ENCODE data around the gene ZNF470.

The ZNF470 gene

DNA sequence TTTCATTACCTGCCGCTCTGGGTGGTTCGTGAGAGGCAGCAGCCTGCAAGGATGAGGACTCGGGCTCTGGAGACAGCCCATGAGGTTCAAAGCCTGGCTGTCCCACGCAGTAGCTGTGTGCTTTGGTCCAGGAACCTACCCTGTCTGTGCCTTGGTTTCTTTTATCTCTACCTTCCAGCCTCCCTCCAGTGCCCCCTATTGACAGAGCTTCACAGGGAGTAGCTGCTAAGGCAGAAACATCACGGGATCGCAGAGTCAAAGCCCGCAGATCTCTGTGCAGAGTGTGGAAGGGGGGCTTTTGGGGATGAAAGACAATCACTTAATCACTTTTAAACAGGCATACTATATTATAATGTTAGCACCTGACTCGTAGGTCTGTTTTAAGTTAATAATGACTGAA is 44.0 kb downstream of the ZNF470 start:
- no peak for DNase-seq

DNA sequence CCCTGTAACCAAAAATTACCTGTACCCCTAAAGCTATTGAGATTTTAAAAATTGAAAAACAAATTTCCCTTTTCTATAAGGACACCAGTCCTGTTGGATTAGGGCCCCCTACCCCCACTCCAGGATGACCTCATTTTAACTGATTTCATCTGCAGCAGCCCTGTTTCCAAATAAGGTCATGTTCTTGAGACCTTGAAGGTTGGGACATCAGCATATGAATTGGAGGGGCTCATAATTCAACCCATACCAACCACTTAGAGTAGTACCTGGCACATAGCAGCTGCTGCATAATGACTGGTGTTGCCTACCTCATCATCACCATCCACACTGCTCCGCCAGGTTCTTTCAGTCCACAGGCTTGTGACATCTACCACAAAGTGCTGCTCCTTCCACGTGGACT is 45.5 kb downstream of the ZNF470 start:
- DNase-seq = no peak

DNA sequence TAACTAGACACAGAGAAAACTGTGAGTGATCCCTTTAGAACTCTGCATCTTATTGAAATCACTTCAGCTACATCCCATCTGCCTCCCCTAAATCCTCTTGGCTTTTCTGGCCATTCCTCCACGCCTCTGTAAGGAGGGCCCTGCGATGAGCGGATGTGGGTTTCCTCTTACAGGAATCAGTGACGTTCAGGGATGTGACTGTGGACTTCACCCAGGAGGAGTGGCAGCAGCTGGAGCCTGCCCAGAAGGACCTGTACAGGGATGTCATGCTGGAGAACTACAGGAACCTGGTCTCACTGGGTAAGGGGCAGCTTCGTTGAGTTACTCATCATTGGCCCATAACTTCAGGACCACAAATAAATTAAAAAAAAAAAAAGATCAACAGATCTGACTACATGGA is 46.4 kb downstream of the ZNF470 start:
- no peak for DNase-seq

DNA sequence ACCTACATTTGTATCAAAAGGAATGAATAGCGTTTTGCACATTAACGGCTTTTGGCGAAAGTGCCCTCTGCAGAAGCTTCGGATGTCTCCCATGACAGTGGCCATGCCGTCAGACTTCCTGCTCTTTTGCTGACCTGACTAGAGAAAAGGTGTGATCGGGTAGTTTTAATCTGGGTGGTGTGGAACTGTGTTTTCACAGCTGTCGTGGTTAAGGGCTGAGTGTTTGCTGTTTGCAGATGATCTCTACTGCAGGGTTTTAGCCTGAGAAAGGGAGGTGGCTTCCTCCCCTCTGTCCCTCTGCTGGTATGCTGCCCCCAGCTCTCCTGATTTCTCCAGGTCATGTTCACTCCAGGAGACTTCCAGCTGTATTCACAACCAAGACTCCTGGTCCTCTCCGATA is 50.3 kb downstream of the ZNF470 start:
- DNase-seq = no peak

DNA sequence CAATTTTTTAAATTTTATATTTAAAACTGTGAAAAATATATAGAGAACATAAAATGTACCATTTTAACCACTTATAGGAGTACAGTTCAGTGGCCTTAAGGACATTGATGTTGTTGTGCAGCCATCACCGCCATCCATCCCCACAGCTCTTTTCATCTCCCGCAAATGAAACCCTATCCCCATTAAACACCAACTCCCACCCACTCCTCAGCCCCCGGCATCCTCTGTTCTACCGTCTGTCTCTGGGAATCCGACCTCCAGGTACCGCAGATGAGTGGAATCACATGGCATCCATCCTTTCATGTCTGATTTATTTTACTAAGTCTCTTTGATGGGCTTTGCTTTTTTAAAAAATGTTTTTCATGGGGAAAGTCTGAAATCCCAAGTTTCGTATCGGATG is 51.9 kb downstream of the ZNF470 start:
- no peak for DNase-seq

DNA sequence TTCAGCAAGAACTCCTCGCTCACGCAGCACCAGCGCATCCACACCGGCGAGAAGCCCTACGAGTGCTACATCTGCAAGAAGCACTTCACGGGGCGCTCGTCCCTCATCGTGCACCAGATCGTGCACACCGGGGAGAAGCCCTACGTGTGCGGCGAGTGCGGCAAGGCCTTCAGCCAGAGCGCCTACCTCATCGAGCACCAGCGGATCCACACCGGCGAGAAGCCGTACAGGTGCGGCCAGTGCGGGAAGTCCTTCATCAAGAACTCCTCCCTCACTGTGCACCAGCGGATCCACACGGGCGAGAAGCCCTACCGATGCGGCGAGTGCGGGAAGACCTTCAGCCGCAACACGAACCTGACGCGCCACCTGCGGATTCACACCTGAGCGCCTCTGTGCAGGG is 55.1 kb downstream of the ZNF470 start:
- DNase-seq = no peak

DNA sequence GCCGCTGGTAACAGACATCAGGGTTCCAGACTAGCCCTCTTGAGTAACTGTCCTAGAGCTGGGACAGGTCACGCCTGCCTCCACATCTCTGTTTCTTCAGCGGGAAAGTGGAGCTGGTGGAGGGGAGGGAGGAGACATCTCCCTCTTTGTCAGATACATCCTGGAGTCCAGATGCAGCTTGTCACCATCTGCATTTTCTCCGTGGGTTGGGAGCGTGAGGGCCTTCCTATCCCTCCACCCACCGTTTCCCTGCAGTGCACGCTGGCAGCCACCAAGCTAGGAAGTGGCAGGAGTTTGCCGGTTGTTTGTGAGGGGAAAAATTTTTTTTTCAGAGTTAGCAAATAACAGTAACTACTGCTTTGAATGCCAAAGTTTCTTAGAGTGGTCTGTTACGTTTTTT is 55.7 kb downstream of the ZNF470 start:
- no peak for DNase-seq

DNA sequence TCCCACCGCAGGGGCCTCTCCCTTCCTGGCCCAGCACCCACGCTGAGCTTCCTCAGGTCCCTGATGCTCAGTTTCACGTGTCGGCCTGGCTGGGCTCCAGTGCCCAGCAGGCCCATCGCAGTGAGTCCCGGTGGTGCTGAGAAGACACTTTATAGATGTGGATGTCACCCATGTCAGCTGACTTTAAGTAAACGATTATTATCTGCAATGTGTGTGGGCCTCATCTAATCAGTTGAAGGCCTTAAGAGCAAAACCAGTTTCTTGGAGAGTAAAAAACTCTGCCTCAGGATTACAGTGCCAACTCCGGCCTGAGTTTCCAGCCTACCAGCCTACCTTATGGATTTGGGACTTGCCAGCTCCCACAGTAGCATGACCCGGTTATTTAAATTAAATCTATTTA is 58.4 kb downstream of the ZNF470 start:
- DNase-seq = no peak

DNA sequence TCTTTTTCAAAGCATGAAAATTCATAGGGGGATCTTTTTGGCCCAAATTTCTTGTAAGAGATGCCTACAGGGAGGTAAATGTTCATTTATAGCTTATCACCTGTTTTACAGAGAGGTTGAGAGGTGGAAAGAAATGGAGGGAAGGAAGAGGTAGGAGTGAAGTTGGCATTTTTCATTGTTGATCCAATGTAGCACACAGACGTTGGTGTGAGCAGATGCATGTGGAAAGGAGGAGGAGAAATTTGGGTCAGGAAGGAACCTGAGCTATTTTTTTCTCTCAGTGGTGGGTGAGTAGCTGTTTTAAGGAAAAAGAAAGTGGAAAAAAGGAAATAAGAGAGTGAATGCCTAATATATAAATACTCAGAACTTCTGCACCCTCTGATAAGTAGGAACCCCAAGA is 65.8 kb downstream of the ZNF470 start:
- no peak for DNase-seq

DNA sequence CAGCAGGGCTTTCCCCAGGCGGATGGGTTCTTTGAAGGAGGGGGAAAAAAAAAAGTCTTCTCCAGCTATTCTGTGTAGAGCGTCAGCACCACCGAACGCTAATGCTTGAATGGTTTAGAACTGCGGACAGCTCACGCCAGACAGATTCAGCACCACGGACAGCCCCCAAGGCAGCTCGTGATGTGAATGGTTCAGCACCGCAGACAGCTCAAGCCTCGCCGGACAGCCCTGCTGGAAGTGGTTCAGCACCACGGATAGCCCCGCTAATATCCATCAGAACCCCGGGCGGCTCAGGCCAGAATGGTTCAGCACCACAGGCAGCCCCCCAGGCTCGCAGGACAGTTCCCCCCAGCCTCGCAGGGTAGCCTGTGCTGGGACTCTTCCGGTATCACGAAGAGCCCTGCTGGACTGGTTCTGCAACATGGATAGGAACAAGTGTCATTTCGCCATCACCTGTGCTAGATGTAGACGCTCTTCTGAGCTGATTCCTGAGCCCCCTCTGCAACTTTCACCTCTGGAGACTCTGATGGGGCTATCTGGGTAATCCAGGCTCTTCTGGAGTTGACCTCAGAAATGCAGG is 70.8 kb downstream of the ZNF470 start:
- DNase-seq = peak; percentile 90
